GDM1 (cell line): ENCODE measurements around the gene MMP28.

ENCODE experiments used
- DNase-seq: peaks from one replicate; lab custom pipeline; 2025; lab: John Stamatoyannopoulos, UW

Gene MMP28

DNA sequence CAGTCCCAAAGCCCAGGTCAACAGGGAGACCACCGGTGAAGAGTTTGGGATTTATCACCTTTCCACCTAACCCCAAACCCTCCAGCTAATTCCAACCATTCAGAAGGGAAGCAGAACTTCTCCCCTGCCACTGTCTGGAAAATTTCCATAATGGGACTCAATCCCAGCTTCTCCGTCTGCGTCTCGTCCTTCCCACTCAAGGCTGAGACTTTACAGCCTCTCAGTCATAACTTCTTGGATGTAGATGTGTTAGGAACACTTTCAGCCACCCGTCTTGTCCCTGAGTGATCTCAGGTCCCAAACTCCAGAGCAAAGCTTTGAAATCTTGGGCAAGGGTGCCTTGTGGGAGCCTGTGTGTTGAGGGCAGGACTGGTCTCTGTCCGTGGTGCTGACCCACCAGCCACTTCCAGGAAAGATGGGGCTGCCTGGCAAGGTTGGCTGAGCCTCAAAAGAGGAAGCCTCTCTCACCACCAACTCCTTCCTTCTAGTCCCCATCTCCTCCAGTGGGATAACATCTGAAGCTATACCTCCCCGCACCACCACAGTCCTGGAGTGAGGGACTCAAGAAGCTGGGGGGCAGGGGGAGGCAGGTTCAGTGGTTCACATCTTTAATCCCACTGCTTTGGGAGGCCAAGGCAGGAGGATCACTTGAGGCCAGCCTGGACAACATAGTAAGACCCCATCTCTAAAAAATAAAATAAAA is 51.7 kb downstream of the MMP28 start:
- DNase-seq = peak; percentile 44

DNA sequence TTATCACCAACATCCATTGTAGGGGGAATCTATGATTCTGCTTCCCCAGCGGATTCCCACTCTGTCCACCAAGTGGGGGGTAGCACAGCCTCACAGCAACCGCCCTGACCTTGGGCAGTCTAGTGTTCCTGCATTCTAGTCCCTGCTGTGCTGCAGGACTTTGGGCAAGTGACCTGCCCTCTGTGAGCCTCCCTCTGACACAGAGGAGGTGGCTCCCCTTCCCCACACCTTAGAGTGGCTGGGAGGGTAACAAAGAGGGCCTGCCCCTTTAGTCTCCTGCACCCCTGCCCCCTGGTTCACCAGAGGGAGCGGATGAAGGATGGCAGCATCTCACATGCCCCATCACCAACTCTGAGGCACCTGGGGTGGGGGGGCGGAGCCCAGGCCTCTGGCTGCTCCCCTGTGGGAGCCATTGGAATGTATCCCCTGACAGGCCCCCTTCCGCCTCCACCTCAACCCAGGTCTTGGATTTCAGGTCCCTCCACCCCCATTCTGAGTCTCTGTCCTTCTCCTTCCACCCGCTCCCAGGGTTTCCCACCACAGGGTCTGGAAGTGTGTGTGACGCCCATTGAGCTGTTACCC is 52.5 kb downstream of the MMP28 start:
- no peak for DNase-seq

DNA sequence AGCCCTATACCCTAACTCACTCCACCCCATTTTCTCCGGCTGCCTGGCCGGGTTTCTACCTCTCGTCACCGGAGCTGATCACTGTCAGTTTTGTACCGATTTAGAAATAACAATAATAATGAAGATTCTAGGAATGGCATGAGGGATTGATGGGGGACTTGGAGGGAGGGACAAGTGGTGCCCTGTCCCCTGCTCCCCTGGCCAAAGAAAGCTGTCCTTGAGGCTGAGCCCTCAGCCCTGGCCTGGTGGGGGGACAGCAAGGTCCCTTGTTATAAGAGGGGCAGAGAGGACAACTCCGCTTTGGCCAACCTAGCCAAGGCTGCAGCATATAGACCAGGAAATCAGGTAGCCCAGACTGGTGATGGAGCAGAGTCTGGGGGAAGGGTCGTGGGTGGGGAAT is 52.9 kb downstream of the MMP28 start:
- no peak for DNase-seq

DNA sequence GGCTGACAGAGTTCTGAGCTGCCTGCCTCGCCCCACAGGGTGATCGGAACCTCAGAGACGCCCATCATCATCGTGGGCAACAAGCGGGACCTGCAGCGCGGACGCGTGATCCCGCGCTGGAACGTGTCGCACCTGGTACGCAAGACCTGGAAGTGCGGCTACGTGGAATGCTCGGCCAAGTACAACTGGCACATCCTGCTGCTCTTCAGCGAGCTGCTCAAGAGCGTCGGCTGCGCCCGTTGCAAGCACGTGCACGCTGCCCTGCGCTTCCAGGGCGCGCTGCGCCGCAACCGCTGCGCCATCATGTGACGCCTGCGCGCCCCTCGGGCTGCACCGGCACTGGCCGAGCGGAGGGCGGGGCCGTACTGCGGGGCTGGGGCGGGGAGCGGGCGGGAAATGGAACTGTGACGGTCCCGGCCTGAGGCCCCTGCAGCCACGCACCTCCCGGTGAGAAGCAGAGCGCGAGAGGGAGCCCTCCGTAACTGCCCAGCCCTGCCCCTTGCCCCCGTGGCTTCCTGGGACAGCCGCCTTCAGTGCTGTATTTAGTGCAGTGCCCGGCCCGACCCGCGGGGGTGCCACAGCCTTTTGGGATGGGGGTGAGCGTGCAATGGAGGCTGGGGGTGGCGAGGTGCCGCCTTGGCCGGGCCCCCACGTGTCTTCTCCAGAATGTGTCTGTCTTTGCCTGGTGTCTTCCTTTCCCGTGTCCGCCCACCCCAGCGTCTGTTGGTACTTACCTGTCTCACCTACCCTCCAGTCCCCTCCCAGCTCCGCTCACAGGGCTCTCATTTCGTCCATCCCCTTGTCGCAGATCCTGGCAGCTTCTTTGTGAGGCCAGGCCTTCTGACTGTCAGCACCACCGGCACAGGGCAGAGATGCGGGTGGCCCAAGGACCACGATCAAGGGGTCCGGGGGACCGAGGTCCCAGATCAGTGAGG is 54.2 kb downstream of the MMP28 start:
- no peak for DNase-seq

GRCh38 chr17:35740216-35740615 is 55.2 kb downstream of the MMP28 start:
- no peak for DNase-seq

DNA sequence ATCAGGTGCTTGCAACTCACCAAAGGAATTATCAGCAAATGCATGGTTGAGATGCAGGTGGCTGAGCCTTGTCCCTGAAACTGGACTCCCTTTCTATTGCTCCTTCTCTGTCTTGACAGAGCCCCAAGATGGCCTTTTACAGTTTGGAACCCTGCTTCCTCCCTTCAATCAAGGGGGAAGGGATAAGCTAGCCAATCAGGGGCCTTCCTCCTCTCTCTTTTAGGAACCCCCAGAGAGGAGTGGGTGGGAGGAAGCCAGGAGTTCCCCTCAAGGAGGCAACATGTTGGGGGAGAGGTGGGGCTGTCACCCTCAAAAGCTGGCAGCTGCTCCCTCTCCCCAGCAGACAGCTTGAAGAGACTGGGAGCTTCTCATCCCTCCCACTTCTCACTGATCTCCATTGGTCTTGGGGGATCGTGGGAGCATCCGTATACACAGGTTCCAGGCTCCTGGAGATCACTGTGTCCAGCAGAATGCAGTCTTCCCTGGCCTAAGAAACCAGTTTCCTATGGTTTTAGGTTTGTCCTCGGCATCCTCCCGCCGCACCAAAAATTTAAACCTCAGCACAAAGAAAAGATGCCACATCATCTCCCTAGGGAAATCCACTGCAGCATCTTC is 56.8 kb downstream of the MMP28 start:
- DNase-seq = no peak

- no peak for DNase-seq
These were observed 59.2 kb downstream of the MMP28 start for GRCh38 chr17:35736236-35736635.

- DNase-seq = no peak
These were observed 60.2 kb downstream of the MMP28 start for GRCh38 chr17:35735036-35735805.

- no peak for DNase-seq
These were observed 61.0 kb downstream of the MMP28 start for GRCh38 chr17:35734396-35734795.

GRCh38 chr17:35733366-35733765 is 62.1 kb downstream of the MMP28 start:
- no peak for DNase-seq

GRCh38 chr17:35732806-35733136 is 62.7 kb downstream of the MMP28 start:
- no peak for DNase-seq

DNA sequence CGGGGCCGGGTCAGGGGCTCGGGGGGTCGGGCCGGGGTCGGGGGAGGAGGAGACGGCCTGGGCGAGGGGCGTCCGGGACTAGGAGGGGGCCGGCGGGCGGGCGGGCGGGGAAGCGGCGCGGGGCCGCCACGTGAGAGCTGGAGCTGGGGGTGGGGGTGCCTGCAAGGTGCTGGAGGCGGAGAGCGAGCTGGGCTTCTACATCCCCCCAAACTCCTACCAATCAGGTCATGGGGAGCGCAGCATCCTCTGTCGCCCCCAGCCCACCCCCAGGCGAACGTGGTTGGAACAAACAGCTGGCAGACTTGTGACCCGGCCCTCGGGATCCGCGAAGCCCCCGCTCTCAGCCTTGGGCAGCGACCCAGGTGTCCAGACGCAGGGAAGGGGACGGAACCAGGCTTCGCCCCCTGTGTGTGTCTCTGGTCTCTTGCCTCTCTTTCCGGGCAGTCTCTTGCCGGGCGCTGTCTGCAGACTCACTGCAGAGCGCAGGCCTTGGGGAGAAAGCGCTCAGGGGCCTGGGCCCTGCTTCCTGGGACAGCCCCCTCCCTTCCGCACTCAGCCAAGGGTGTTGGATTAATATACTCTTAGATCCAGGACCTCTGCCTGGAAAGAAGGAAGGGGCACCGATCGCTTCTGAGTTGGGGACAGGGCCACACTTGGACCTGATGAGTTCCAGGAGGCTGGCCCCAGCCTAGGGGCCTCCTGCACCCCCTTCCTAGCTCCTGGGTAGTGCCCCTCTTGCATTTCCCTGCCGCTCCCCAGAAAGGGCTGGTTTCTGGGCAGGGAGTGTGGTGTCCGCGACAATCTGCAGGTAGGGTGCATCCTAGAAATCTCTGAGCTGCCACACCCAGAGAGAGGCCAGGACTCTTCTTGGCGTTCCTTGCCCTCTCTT is 63.3 kb downstream of the MMP28 start:
- DNase-seq = no peak

- no peak for DNase-seq
These were observed 64.1 kb downstream of the MMP28 start, which contains the start of gene RASL10B for GRCh38 chr17:35731239-35731916. RASL10B (plus strand) TSS chr17:35731639; CDS start chr17:35735185, 3,546 bp downstream.

GRCh38 chr17:35730400-35731005 is 64.9 kb downstream of the MMP28 start:
- no peak for DNase-seq

GRCh38 chr17:35729405-35729833 is 66.0 kb downstream of the MMP28 start:
- DNase-seq = no peak

GRCh38 chr17:35728551-35728950 is 66.9 kb downstream of the MMP28 start:
- no peak for DNase-seq

DNA sequence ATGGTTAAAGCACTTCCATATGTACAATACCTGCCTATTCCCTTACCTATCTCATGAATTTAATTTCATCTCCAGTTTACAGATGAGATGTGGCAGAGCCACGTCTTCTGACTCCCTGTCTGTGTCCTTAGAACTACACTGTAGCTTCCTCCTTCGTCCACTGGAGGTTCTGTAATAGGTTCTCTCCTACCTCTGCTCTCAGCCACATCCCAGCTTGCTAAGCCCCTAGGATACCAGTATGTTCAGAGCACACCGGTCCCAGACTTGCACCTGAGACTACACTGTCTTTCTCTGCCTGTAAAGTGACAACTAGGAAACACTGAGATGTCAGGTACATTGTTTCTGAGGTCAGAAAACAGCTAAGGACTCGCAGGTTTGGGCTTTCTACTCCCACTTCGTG is 67.8 kb downstream of the MMP28 start:
- DNase-seq = no peak

- no peak for DNase-seq
These were observed 68.4 kb downstream of the MMP28 start for GRCh38 chr17:35726953-35727460.
